Measurements from ENCODE around the gene PLEKHO2.

Gene PLEKHO2

GRCh38 chr15:64903326-64903950 is 61.7 kb downstream of the PLEKHO2 start:
- TF ChIP-seq, protein P1, sequence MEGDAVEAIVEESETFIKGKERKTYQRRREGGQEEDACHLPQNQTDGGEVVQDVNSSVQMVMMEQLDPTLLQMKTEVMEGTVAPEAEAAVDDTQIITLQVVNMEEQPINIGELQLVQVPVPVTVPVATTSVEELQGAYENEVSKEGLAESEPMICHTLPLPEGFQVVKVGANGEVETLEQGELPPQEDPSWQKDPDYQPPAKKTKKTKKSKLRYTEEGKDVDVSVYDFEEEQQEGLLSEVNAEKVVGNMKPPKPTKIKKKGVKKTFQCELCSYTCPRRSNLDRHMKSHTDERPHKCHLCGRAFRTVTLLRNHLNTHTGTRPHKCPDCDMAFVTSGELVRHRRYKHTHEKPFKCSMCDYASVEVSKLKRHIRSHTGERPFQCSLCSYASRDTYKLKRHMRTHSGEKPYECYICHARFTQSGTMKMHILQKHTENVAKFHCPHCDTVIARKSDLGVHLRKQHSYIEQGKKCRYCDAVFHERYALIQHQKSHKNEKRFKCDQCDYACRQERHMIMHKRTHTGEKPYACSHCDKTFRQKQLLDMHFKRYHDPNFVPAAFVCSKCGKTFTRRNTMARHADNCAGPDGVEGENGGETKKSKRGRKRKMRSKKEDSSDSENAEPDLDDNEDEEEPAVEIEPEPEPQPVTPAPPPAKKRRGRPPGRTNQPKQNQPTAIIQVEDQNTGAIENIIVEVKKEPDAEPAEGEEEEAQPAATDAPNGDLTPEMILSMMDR (conservative IDR thresholded peaks at IDR 0.05; ENCODE audit: control insufficient read depth, insufficient read depth, low read depth, low read length) = no peak
- H3K4me3 ChIP-seq (ENCODE audit: control insufficient read depth, low read depth, low read length) = no peak overlapping the region
- no peak for DNase-seq (ENCODE audit: low read depth)

DNA sequence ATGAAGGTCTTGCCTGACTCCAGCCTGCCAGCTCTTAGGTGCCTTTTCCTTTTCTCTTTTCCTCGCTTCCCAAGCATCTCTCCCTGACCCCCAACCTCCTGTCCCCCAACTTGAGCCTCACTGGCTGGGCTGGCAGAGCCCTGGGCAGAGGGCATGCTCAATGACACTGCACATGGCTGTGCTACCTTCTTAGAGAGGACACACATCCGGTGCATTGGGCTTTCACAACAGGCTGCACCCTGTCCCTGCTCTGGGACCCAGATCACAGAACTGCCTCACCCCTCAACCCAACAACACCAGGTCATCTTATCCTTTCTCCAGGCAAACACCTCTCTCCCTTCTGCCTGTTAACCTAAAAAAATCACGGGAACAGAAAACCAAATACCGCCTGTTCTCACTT is 62.5 kb downstream of the PLEKHO2 start:
- DNase-seq (ENCODE audit: low read depth) = no peak
- TF ChIP-seq, protein P1 (conservative IDR thresholded peaks at IDR 0.05; ENCODE audit: control insufficient read depth, insufficient read depth, low read depth, low read length) = no peak
- no peak overlapping the region for H3K4me3 ChIP-seq (ENCODE audit: control insufficient read depth, low read depth, low read length)

DNA sequence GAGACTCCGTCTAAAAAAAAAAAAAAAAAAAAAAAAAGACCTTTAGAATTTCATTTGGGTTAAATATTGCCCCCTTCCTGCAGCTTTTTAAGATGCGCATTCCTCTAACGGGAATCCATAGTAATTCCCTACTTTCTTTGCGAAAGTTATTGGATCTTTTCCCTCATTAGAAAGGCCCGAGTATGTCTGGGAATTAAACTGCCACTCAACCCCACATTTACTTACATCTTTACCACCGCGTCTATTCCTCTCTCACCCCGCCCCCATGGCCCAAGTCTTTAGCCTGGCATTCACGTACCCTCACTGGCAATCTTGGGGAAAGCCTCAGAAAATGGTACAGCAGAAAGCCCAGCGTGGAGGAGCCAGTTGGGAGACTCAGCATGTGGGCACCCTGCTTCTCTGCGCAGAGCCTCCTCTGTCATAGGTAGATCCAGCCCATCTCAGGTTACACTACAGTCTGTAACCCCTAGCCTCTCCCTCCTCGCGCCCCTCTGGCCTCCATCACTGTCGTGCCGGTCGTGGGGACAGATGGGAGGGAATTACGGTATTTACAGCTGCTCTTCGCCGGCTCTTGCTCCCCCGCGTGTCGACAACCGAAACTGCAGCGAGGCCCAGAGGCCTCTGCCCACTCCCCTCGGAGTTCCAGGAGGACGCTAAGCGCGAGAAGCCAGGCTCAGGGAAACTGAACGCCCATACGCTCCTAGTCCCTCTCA is 63.6 kb downstream of the PLEKHO2 start:
- DNase-seq (ENCODE audit: low read depth) = peak; percentile 72
- TF ChIP-seq, protein P1 (conservative IDR thresholded peaks at IDR 0.05; ENCODE audit: control insufficient read depth, insufficient read depth, low read depth, low read length) = peak; percentile 82

DNA sequence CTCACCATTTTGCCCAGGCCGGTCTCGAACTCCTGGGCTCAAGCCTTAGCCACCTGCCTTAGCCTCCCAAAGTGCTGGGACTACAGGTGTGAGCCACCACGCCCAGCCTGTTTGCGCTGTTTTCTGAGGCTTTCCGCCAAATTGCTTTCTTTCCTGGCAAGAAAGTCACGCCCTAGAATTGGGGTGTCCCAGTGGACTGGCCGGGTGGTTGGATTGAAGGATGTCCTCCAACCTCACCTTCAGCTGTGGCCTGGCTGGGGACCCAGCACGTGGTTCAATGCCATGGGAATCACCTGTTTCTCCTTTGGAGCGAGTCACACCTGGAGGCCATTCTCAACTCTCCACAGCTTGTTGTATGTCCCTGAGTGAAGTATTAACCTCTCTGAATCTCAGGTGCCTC is 64.2 kb downstream of the PLEKHO2 start:
- no peak for DNase-seq (ENCODE audit: low read depth)
- TF ChIP-seq, protein P1 (conservative IDR thresholded peaks at IDR 0.05; ENCODE audit: control insufficient read depth, insufficient read depth, low read depth, low read length) = no peak
- H3K4me3 ChIP-seq (ENCODE audit: control insufficient read depth, low read depth, low read length) = no peak overlapping the region

More for the DNA sequence above, 63.6 kb downstream of the PLEKHO2 start:
- H3K4me3 ChIP-seq (ENCODE audit: control insufficient read depth, low read depth, low read length) = peak overlapping the region; percentile 52

DNA sequence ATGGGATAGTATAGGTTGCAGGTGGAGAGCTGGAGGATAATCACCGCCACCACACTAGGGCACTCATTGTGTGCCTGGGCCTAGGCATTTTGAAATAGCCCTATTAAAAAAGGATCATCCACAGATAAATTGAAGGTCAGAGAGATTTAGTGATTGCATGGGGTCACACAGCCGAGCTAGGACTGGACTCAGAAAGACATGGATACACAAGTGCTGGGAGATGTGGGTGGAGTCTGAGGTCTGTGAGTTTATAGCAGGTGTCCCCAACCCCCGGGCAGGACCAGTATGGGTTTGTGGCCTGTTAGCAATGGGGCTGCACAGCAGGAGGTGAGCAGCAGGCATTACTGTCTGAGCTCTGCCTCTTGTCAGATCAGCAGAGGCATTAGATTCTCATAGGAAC is 64.7 kb downstream of the PLEKHO2 start:
- H3K4me3 ChIP-seq (ENCODE audit: control insufficient read depth, low read depth, low read length) = no peak overlapping the region
- no peak for DNase-seq (ENCODE audit: low read depth)
- TF ChIP-seq, protein P1 (conservative IDR thresholded peaks at IDR 0.05; ENCODE audit: control insufficient read depth, insufficient read depth, low read depth, low read length) = no peak

- TF ChIP-seq, protein P1 (conservative IDR thresholded peaks at IDR 0.05; ENCODE audit: control insufficient read depth, insufficient read depth, low read depth, low read length) = no peak
- no peak for DNase-seq (ENCODE audit: low read depth)
- H3K4me3 ChIP-seq (ENCODE audit: control insufficient read depth, low read depth, low read length) = no peak overlapping the region
Observed at GRCh38 chr15:64907991-64908390, 66.3 kb downstream of the PLEKHO2 start.

All from fibroblast of mammary gland (primary cell).